ENCODE data around the gene COX20. TPM values are rescaled to one million over a fixed set of nuclear protein-coding genes. Genes with fewer than 3 reads are reported as not detected.
A peak's percentile ranks its signal among the peaks of the same experiment; 100 is the strongest.

COX20 gene
- total RNA-seq, 1 experiment from 2014 or later: 38.0 TPM

DNA sequence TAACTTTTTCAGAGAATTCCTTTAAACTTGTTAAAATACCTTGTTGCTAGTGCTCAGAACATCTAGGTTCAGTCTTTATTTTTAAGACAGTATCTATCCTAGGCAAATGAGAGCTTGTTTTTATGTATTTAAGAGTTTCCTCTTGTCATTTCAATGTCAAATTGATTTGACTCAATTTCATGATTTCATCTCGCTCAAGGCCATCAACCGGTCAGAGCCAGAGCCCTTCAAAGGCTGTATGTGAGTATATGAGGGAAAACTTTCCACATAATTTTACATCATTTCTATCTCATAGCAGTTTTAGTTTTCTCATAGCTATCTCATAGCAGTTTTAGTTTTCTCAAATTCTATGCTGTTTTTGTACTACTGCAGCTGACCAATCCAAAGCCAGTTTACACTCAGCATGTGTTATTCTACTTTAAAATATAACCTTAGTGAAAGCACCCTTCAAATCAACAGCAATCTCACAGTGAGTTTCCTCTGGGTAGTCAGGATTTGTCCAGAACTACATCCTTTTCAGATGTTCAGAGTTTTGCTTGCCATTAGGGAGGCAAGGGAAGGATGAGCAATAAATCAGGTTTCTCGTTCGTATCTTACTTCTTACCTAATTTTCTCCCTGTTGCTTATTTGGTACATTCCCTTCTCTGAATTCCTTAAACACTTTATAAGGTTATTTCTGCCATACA lies 16.2 kb downstream of the COX20 start:
- H3T11ph ChIP-seq (ENCODE audit: low read length): no peak overlapping the region
- no peak overlapping the region for H2BK12ac ChIP-seq (ENCODE audit: insufficient read length, low read depth, low read length)
- WGBS (ENCODE audit: extremely low coverage, insufficient read length, low lambda C conversion rate): no CpG with 5 or more reads among the region's 4 CpGs
- H4K20me1 ChIP-seq (ENCODE audit: control insufficient read depth, insufficient read depth, insufficient read length): no peaks in the 10 kb centered on the region
- no peak overlapping the region for H3K23ac ChIP-seq (ENCODE audit: insufficient read length, low read depth, low read length)
- no peak overlapping the region for H2AK5ac ChIP-seq (ENCODE audit: insufficient read length, low read length)
- peak overlapping the region in 1 of 3 experiments; percentile 59; a peak in 2 of 7 replicates for H3K27ac Mint-ChIP-seq
- TF ChIP-seq CTCF (conservative IDR thresholded peaks at IDR 0.05): no peak
- no peak overlapping the region for H3K4me2 ChIP-seq (ENCODE audit: insufficient read depth, insufficient read length, low read length)
- no peaks in the 10 kb centered on the region for H3K9me3 Mint-ChIP-seq
- no peak overlapping the region for H2BK120ac ChIP-seq (ENCODE audit: low read depth, low read length, poor library complexity, severe bottlenecking)
- no peak overlapping the region for H3K14ac ChIP-seq (ENCODE audit: insufficient read depth, low read length)
- no peak for DNase-seq
- no peak overlapping the region for H3K4ac ChIP-seq (ENCODE audit: low read depth, low read length)
- no peak overlapping the region for H3K4me3 Mint-ChIP-seq
- no peak overlapping the region for H4K91ac ChIP-seq (ENCODE audit: insufficient read length, low read depth, low read length)
- no peaks in the 10 kb centered on the region for H3K4me1 ChIP-seq (ENCODE audit: insufficient read depth, low read length)
- no peaks in the 10 kb centered on the region for H3K9me3 ChIP-seq (ENCODE audit: control insufficient read depth, low read depth, low read length)
- H3K27me3 Mint-ChIP-seq (ENCODE audit: low read depth): no peaks in the 10 kb centered on the region; the same call in 1 of the 2 replicates
- H3K9ac ChIP-seq (ENCODE audit: extremely low read depth, insufficient read length, low read length): no peak overlapping the region
- no peak overlapping the region for H4K5ac ChIP-seq (ENCODE audit: insufficient read length, low read depth, low read length)
- H2BK20ac ChIP-seq (ENCODE audit: low read depth, low read length, poor library complexity, severe bottlenecking): no peak overlapping the region
- no peak overlapping the region for H3K56ac ChIP-seq (ENCODE audit: insufficient read length, low read depth, low read length)
- no peak overlapping the region for H4K8ac ChIP-seq (replicated peaks; ENCODE audit: insufficient read length, low read depth, low read length)
- H2AFZ ChIP-seq (ENCODE audit: low read length): no peak overlapping the region
- H3K27me3 ChIP-seq (ENCODE audit: insufficient read depth, low read length): no peaks in the 10 kb centered on the region
- H3K4me1 Mint-ChIP-seq: peaks cover 2 to 8% of the 10 kb centered on the region in 2 experiments; a peak in 2 of 4 replicates
- H3K27ac ChIP-seq (ENCODE audit: insufficient read length, low read depth, low read length): no peak overlapping the region
- H2BK15ac ChIP-seq (ENCODE audit: low read depth, low read length): no peak overlapping the region
- no peaks in the 10 kb centered on the region for H3K79me1 ChIP-seq (ENCODE audit: insufficient read depth, low read depth, low read length, poor library complexity, severe bottlenecking)
- no peak overlapping the region for H3K18ac ChIP-seq (ENCODE audit: insufficient read length, low read depth, low read length)
- H2BK5ac ChIP-seq (ENCODE audit: insufficient read length, low read length): no peak overlapping the region
- peaks cover 66 to 96% (median 91%) of the 10 kb centered on the region in 3 experiments for H3K36me3 Mint-ChIP-seq (ENCODE audit: insufficient read depth in 1 of 3, low read depth in 3 of 3)
- no peaks in the 10 kb centered on the region for H3K79me2 ChIP-seq (ENCODE audit: insufficient read depth, low read length)
- no peaks in the 10 kb centered on the region for H3K23me2 ChIP-seq (ENCODE audit: insufficient read length, low read depth, low read length, poor library complexity, severe bottlenecking)

Data from H9 (cell line).